ENCODE results near the gene MGAT5. TPM values are rescaled to one million over a fixed set of nuclear protein-coding genes. Genes with fewer than 3 reads are reported as not detected.

The MGAT5 gene
- total RNA-seq, 1 donor: 17.0 TPM

- DNase-seq (ENCODE audit: low read depth in 2 of 3, low spot score in 2 of 3): no peak
Measured at GRCh38 chr2:134359367-134360081, 105.7 kb downstream of the MGAT5 start.

- DNase-seq (ENCODE audit: low read depth in 2 of 3, low spot score in 2 of 3): no peak
Measured at GRCh38 chr2:134360745-134361487, 107.0 kb downstream of the MGAT5 start.

- no peak for DNase-seq (ENCODE audit: low read depth in 2 of 3, low spot score in 2 of 3)
Measured at GRCh38 chr2:134361648-134362047, 107.8 kb downstream of the MGAT5 start.

GRCh38 chr2:134362152-134362668 is 108.3 kb downstream of the MGAT5 start:
- no peak for DNase-seq (ENCODE audit: low read depth in 2 of 3, low spot score in 2 of 3)

- DNase-seq (ENCODE audit: low read depth in 2 of 3, low spot score in 2 of 3): no peak
Measured at GRCh38 chr2:134362740-134363139, 108.9 kb downstream of the MGAT5 start.

GRCh38 chr2:134365356-134365755 is 111.5 kb downstream of the MGAT5 start:
- DNase-seq (ENCODE audit: low read depth in 2 of 3, low spot score in 2 of 3): no peak

GRCh38 chr2:134366359-134366758 is 112.5 kb downstream of the MGAT5 start:
- no peak for DNase-seq (ENCODE audit: low read depth in 2 of 3, low spot score in 2 of 3)

- DNase-seq (ENCODE audit: low read depth in 2 of 3, low spot score in 2 of 3): no peak
Measured at GRCh38 chr2:134367213-134367612, 113.3 kb downstream of the MGAT5 start.

GRCh38 chr2:134368009-134368817 is 114.3 kb downstream of the MGAT5 start:
- DNase-seq (ENCODE audit: low read depth in 2 of 3, low spot score in 2 of 3): no peak

- DNase-seq (ENCODE audit: low read depth in 2 of 3, low spot score in 2 of 3): no peak
Measured at GRCh38 chr2:134369220-134369902, 115.5 kb downstream of the MGAT5 start.

GRCh38 chr2:134370655-134371445 is 117.0 kb downstream of the MGAT5 start:
- DNase-seq (ENCODE audit: low read depth in 2 of 3, low spot score in 2 of 3): no peak

GRCh38 chr2:134372141-134372540 is 118.3 kb downstream of the MGAT5 start:
- DNase-seq (ENCODE audit: low read depth in 2 of 3, low spot score in 2 of 3): no peak

- no peak for DNase-seq (ENCODE audit: low read depth in 2 of 3, low spot score in 2 of 3)
Measured at GRCh38 chr2:134372611-134373131, 118.8 kb downstream of the MGAT5 start.

- no peak for DNase-seq (ENCODE audit: low read depth in 2 of 3, low spot score in 2 of 3)
Measured at GRCh38 chr2:134375935-134376334, 122.1 kb downstream of the MGAT5 start.

- no peak for DNase-seq (ENCODE audit: low read depth in 2 of 3, low spot score in 2 of 3)
Measured at GRCh38 chr2:134377730-134378129, 123.9 kb downstream of the MGAT5 start.

- no peak for DNase-seq (ENCODE audit: low read depth in 2 of 3, low spot score in 2 of 3)
Measured at GRCh38 chr2:134379293-134379692, 125.4 kb downstream of the MGAT5 start.

- no peak for DNase-seq (ENCODE audit: low read depth in 2 of 3, low spot score in 2 of 3)
Measured at GRCh38 chr2:134379722-134380121, 125.8 kb downstream of the MGAT5 start.

GRCh38 chr2:134381141-134381540 is 127.3 kb downstream of the MGAT5 start:
- DNase-seq (ENCODE audit: low read depth in 2 of 3, low spot score in 2 of 3): no peak

GRCh38 chr2:134384131-134384530 is 130.3 kb downstream of the MGAT5 start:
- DNase-seq (ENCODE audit: low read depth in 2 of 3, low spot score in 2 of 3): no peak

GRCh38 chr2:134385195-134385594 is 131.3 kb downstream of the MGAT5 start:
- no peak for DNase-seq (ENCODE audit: low read depth in 2 of 3, low spot score in 2 of 3)

Data from hematopoietic multipotent progenitor cell (in vitro differentiated cells).